ENCODE data around the gene PPP1R15B.
A peak's percentile ranks its signal among the peaks of the same experiment; 100 is the strongest.

The PPP1R15B gene

GRCh38 chr1:204396015-204396583 is 15.5 kb downstream of the PPP1R15B start:
- peak; percentile 54 for DNase-seq

GRCh38 chr1:204391629-204392028 is 20.0 kb downstream of the PPP1R15B start:
- no peak for DNase-seq

- peak; percentile 25 for DNase-seq
Measured at GRCh38 chr1:204390751-204391466, 20.7 kb downstream of the PPP1R15B start.

- no peak for DNase-seq
Measured at GRCh38 chr1:204385727-204386126, 25.9 kb downstream of the PPP1R15B start.

GRCh38 chr1:204384636-204385352 is 26.8 kb downstream of the PPP1R15B start:
- no peak for DNase-seq

GRCh38 chr1:204383163-204383904 is 28.3 kb downstream of the PPP1R15B start:
- DNase-seq: peak; percentile 40

- no peak for DNase-seq
Measured at GRCh38 chr1:204382714-204383083, 28.9 kb downstream of the PPP1R15B start.

- no peak for DNase-seq
Measured at GRCh38 chr1:204380293-204380831, 31.3 kb downstream of the PPP1R15B start.

GRCh38 chr1:204377800-204378668 is 33.6 kb downstream of the PPP1R15B start:
- peak; percentile 62 for DNase-seq

- no peak for DNase-seq
Measured at GRCh38 chr1:204376919-204377799, 34.5 kb downstream of the PPP1R15B start.

GRCh38 chr1:204376465-204376864 is 35.2 kb downstream of the PPP1R15B start:
- DNase-seq: peak; percentile 25

GRCh38 chr1:204373911-204374310 is 37.7 kb downstream of the PPP1R15B start:
- peak; percentile 42 for DNase-seq

GRCh38 chr1:204370176-204370575 is 41.4 kb downstream of the PPP1R15B start:
- DNase-seq: no peak

- DNase-seq: no peak
Measured at GRCh38 chr1:204368996-204369726, 42.5 kb downstream of the PPP1R15B start.

GRCh38 chr1:204367956-204368355 is 43.7 kb downstream of the PPP1R15B start:
- DNase-seq: no peak

GRCh38 chr1:204367193-204367858 is 44.3 kb downstream of the PPP1R15B start:
- no peak for DNase-seq

- DNase-seq: peak; percentile 54
Measured at GRCh38 chr1:204366759-204367158, 44.9 kb downstream of the PPP1R15B start.

GRCh38 chr1:204363335-204364114 is 48.1 kb downstream of the PPP1R15B start:
- DNase-seq: peak; percentile 86

- no peak for DNase-seq
Measured at GRCh38 chr1:204362984-204363334, 48.7 kb downstream of the PPP1R15B start.
